SH-SY5Y (cell line): ENCODE measurements around the gene CALD1.

ENCODE experiments used
- GATA2 ChIP-seq: IDR thresholded peaks from 2 replicates; pipeline ENCODE4 v1.6.1; 2011; ENCODE audit warnings: mild to moderate bottlenecking, low read depth, low read length
- GATA3 ChIP-seq: IDR thresholded peaks from 2 replicates; pipeline ENCODE4 v1.6.1; 2011; ENCODE audit warnings: low read depth, mild to moderate bottlenecking, low read length, moderate library complexity

Gene CALD1

DNA sequence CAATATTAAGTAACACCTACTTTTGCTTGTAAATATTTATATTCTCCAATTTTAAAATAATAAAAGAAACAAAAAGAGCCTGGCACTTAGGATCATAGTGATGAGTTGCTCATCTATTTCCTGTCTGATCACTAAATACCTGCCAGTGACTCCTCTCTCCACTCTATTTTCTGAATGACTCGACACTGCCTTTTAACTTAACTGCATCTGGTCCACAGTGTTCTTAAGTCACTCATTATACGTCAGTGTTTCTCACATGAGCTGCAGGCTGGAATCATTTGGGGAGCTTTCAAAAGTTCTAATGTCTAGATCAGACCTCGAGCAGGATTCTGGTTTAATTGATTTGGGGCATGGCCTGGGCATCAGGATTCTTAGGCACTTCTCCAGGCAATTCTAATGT is 128.9 kb downstream of the CALD1 start:
- no peak for TF ChIP-seq GATA3
- no peak for TF ChIP-seq GATA2

DNA sequence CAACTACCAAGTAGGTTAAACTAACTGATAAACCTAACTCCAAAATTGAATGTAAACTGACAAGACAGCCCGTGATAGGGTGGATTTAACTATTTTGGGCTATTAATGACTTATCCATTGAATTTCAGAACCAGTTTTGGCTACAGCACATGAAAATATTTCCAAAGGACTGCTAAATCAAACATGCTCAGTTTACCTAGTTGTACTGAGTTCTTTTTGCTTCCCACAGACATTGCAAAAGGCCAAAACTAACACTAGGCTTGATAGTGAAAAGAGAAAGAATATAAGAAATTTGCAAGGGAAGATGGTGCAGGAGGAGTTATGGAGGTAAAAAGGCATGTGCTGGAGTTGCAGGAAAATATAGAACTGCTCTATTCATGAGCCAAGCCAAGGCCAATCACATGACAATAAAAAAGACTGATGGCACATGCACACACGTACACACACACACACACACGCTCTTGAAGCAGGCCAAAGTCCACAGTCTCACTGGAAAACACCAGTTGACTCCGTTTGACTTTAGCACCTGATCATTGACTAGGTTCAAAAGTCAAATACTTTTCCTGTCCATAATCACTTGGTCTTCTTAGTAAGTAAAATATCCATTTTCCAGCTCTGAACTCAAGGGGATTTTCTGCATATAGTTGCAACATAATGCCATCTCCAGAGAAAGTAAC is 130.9 kb downstream of the CALD1 start:
- TF ChIP-seq GATA2 (no peak), GATA3 (no peak)

DNA sequence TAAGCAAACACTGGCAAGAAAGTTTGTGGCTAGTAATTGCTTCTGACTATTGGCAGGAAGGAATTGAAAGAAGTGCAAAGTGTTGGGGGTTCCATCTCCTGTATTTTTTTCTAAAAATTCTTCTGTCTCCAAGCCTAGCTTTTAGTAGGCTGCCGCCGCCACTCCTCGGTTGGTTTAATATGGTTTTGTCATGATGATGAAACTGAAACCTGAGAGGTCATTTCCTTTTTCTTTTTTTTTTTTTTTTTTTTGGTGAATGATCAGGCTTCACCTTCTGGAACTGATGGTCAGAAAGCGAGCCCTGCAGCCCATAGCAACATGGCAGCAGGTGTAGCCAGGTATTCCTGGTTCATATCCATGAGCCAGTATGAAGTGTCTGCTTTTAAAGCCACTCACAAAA is 131.5 kb downstream of the CALD1 start:
- TF ChIP-seq GATA3 (no peak), GATA2 (no peak)

GRCh38 chr7:134916171-134916883 is 136.9 kb downstream of the CALD1 start:
- TF ChIP-seq GATA2 (no peak), GATA3 (no peak)

- TF ChIP-seq GATA3 (no peak), GATA2 (no peak)
Observed at GRCh38 chr7:134919240-134919641, 139.8 kb downstream of the CALD1 start.

DNA sequence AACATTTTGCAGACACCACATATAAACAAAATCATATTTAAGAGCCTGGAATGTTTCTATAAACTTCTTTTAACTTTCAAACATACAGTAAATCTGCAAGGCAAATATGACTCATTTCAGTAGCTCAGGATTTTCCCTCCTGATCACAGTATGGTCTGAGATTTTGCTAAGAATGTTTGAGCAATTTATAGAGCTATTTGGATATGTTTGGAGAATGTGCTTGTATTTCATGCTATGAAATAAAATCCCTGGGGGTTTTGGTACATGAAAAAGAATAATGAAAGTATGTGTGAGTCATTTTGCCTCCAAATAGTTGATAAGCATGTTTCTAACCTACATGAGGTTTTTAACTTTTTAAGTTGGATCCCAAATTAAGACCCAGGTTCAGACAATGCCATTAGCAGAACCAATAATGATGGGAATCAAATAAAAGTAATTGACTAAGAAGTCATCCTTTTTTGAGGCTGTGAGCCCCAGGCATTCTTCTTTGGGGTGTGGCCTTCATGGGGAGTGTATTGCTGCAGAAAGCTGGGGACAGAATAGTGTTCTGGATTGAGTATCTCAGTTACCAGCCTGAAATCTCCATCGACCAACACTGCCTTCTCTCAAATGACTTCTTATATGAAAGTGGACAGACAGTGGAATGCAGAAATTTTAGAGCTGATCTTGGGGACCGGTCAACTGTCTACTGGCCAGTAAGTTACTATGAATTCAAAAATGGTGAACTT is 140.8 kb downstream of the CALD1 start:
- TF ChIP-seq GATA2 (no peak), GATA3 (no peak)

DNA sequence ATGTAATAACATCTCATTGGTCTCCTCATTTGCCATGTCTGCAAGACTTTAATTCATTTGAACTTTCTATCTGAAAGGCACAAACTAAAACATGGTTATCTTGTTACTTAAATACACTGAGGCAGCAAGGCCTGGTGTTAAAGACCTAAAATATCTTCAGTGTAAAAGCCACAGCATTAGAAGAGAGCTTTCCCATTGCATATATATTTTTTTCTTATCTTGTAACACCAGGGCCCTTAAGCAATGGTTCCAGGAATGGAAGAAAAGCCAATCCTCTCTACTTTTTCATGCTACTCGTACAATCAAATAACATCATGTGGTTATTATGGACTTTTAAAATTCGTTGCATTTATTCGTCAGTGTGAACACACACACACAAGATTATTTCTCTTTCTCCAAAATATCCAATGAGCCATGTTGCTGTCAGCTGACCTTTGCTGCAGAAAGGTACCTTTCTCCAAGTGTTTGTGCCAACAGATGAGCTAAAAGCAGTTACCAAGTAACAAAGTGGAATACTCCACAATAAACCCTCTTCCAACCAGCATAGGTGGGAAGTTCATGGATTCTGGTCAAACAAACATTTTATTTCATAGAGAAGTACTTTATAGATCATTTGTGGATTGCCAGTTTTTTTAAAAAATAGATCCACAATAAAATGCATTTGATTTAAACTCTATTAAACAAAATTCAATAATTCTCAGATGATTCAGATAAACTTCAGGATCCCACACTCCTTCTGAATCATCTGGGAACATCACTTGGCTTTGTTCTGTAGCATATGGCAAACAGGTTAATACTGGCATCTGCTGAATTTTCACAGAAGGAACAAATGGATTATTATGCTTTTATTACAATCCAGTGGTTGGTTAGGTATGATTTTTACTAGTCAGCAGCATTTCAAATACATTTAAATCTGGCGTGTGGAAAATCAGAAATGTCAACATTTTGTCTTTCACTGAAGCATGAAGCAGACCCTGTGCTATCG is 143.6 kb downstream of the CALD1 start:
- TF ChIP-seq GATA2 (no peak), GATA3 (no peak)

DNA sequence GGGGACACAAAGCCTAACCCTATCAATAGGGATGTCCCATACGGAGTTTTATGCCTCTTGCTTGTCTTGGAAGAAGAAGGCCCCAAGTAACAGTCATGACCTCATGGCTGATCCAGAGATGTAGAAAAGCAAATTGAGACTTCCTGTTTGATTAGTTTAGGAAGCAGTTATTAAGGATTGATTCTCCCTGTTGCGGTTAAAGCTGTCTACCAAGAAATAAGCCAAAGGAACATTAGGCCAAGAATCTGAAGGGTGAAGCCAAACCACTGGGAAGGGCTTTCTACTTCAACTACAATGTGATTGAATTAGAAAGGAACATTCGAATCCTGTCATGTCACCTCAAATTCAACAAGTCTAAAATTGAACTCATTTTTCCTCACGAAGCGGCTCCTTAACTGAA is 146.3 kb downstream of the CALD1 start:
- TF ChIP-seq GATA2 (no peak), GATA3 (no peak)

DNA sequence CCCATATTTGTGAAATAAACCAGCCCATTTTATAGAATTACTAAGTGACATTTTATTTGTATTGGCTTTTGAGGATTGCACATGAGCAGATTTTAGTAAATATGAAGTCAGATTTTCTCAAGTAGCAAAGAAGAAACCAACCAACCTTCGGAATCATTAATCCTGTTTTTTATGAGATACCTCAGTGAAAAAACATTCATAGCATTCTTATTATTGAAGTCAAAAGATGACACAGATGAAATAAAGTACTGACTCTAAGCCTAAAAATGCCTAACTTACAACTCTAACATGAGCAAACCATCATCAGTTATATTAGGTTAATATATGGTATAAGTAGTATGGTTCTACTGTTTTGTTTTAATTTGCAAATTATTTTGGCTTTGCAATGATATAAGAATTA is 147.0 kb downstream of the CALD1 start:
- TF ChIP-seq GATA2: no peak
- TF ChIP-seq GATA3: no peak

GRCh38 chr7:134927076-134927475 is 147.6 kb downstream of the CALD1 start:
- no peak for TF ChIP-seq GATA2
- no peak for TF ChIP-seq GATA3

GRCh38 chr7:134927723-134928122 is 148.3 kb downstream of the CALD1 start:
- no peak for TF ChIP-seq GATA2
- TF ChIP-seq GATA3: no peak

GRCh38 chr7:134928554-134928953 is 149.1 kb downstream of the CALD1 start:
- TF ChIP-seq GATA2: no peak

GRCh38 chr7:134931487-134931886 is 152.1 kb downstream of the CALD1 start:
- TF ChIP-seq GATA2 (no peak), GATA3 (no peak)

DNA sequence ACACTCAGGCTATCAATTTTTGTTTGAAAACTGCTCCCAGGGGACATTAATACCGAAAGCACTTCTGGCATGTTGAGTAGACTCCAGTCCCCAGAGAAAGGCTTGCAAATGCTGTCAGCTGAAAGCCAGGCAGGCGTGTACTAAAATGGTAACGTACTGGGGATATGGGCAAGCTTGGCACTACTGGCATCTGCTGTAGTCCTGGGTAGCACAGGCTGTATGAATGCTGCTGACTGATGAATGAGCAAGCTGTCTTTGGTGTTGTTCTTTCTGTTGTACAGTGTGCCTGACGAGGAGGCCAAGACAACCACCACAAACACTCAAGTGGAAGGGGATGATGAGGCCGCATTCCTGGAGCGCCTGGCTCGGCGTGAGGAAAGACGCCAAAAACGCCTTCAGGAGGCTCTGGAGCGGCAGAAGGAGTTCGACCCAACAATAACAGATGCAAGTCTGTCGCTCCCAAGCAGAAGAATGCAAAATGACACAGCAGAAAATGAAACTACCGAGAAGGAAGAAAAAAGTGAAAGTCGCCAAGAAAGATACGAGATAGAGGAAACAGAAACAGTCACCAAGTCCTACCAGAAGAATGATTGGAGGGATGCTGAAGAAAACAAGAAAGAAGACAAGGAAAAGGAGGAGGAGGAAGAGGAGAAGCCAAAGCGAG is 153.4 kb downstream of the CALD1 start:
- TF ChIP-seq GATA2 (no peak), GATA3 (no peak)
